ENCODE results near the gene SHROOM4. TPM values are rescaled to one million over a fixed set of nuclear protein-coding genes. Genes with fewer than 3 reads are reported as not detected.

Gene SHROOM4
- total and polyA plus RNA-seq, 7 donors: 1.8 to 11.2 (median 5.1) TPM

DNA sequence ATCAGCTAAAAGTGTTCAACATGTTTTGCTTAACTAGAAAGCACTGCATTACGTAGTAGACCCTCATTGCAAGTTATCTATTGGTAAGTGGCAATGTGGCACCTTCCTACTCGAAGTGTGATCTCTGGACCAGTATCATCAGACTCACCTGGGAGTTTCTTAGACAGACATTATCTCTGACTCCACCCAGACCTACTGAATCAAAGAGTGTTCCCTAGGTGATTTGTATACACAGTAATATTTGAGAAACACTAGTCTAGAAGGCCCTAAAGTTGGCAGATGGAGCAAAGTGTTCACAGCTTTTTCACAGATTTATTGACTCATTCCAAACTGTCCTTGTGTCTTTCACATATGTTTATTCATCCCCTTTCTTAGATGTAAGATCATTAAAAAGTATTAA lies 35.7 kb downstream of the SHROOM4 start:
- intact Hi-C loops (cut with DNase I): no loop called here
- DNase-seq (no peak), ATAC-seq (no peak)
- WGBS, 3 donors: 58 to 90% (median 86%) methylated on average over 2 of the region's 2 CpGs
- no peaks in the 10 kb centered on the region for H3K36me3 ChIP-seq (ENCODE audit: insufficient read depth in 1 of 2, low read depth in 1 of 2)
- H3K9me3 ChIP-seq: no peaks in the 10 kb centered on the region
- no peak overlapping the region for H3K4me3 ChIP-seq
- H3K27ac ChIP-seq: no peak overlapping the region
- TF ChIP-seq CTCF (IDR thresholded peaks at IDR 0.05): no peak
- peaks cover 0 to 7% (median 0%) of the 10 kb centered on the region in 3 donors for H3K27me3 ChIP-seq (ENCODE audit: insufficient read depth in 3 of 3, low read length in 2 of 3)
- H3K4me1 ChIP-seq: no peaks in the 10 kb centered on the region

DNA sequence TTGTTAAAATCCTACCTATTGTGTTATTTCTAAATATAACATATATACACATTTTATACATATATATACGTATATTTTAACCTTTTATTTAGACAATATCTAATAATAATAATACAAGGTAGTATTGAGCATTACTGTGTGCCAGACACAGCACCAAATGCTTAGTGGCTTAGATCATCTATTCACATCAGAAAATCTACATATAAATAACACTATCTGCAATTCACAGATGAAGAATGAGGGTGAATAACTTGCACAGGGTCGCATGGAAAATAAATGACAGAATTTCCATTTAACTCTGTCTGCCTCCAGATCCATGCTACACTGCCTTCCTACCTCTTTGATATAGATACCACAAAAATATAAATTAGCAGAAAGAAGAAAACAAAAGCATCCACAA lies 37.7 kb downstream of the SHROOM4 start:
- 61 to 87% (median 86%) methylated on average over 2 of the region's 2 CpGs for WGBS, 3 donors
- Histone ChIP-seq H3K36me3 (ENCODE audit: insufficient read depth in 1 of 2, low read depth in 1 of 2) (no peaks in the 10 kb centered on the region), H3K9me3 (no peaks in the 10 kb centered on the region), H3K27ac (no peak overlapping the region), H3K4me1 (no peaks in the 10 kb centered on the region), H3K27me3 (ENCODE audit: insufficient read depth in 3 of 3, low read length in 2 of 3) (peaks cover 0 to 9% (median 0%) of the 10 kb centered on the region in 3 donors), H3K4me3 (no peak overlapping the region)
- DNase-seq: no peak
- intact Hi-C loops (cut with DNase I): no loop called here
- no peak for ATAC-seq
- TF ChIP-seq CTCF (IDR thresholded peaks at IDR 0.05): no peak

GRCh38 chrX:50771382-50771781 lies 42.6 kb downstream of the SHROOM4 start:
- no peak for DNase-seq
- Histone ChIP-seq H3K4me1 (no peaks in the 10 kb centered on the region), H3K27ac (no peak overlapping the region), H3K9me3 (no peaks in the 10 kb centered on the region), H3K36me3 (ENCODE audit: insufficient read depth in 1 of 2, low read depth in 1 of 2) (no peaks in the 10 kb centered on the region), H3K4me3 (no peak overlapping the region), H3K27me3 (ENCODE audit: insufficient read depth in 3 of 3, low read length in 2 of 3) (peaks cover 0 to 13% (median 0%) of the 10 kb centered on the region in 3 donors)
- no peak for ATAC-seq
- TF ChIP-seq CTCF (IDR thresholded peaks at IDR 0.05): no peak
- WGBS, 3 donors: 77 to 94% (median 89%) methylated on average over 2 of the region's 2 CpGs
- intact Hi-C loops (cut with DNase I): no loop called here

- Histone ChIP-seq H3K4me1 (no peaks in the 10 kb centered on the region), H3K4me3 (no peak overlapping the region), H3K9me3 (no peaks in the 10 kb centered on the region), H3K27me3 (ENCODE audit: insufficient read depth in 3 of 3, low read length in 2 of 3) (peaks cover 0 to 13% (median 0%) of the 10 kb centered on the region in 3 donors), H3K27ac (no peak overlapping the region), H3K36me3 (ENCODE audit: insufficient read depth in 1 of 2, low read depth in 1 of 2) (no peaks in the 10 kb centered on the region)
- no peak for ATAC-seq
- WGBS, 3 donors: 58 to 64% (median 59%) methylated on average over 2 of the region's 2 CpGs
- intact Hi-C loops (cut with DNase I): no loop called here
- TF ChIP-seq CTCF (IDR thresholded peaks at IDR 0.05): no peak
- no peak for DNase-seq
Measured at GRCh38 chrX:50770702-50771101, 43.3 kb downstream of the SHROOM4 start.

- Histone ChIP-seq H3K36me3 (ENCODE audit: insufficient read depth in 1 of 2, low read depth in 1 of 2) (no peaks in the 10 kb centered on the region), H3K27me3 (ENCODE audit: insufficient read depth in 3 of 3, low read length in 2 of 3) (peaks cover 0 to 13% (median 0%) of the 10 kb centered on the region in 3 donors), H3K4me1 (no peaks in the 10 kb centered on the region), H3K27ac (no peak overlapping the region), H3K4me3 (no peak overlapping the region), H3K9me3 (no peaks in the 10 kb centered on the region)
- intact Hi-C loops (cut with DNase I): no loop called here
- no peak for ATAC-seq
- TF ChIP-seq CTCF (IDR thresholded peaks at IDR 0.05): no peak
- 83 to 89% (median 88%) methylated on average over 5 of the region's 5 CpGs for WGBS, 3 donors
- DNase-seq: no peak
Measured at GRCh38 chrX:50769389-50770063, 44.5 kb downstream of the SHROOM4 start.

Data from psoas muscle (tissue), 8 donors.